Neural crest cell (in vitro differentiated cells): ENCODE results near the gene MMP24. TPM values are rescaled to one million over a fixed set of nuclear protein-coding genes. Genes with fewer than 3 reads are reported as not detected.

ENCODE experiments used
- DNase-seq: peaks from one replicate; pipeline ENCODE4 v3.0.0; 2021; ENCODE audit warnings: low read depth, mixed read lengths, low spot score
- H3K27ac Mint-ChIP-seq: one replicate; pipeline ENCODE4 v1.8.0; 2021; ENCODE audit warnings: mild to moderate bottlenecking, mixed read lengths; ENCODE audit not compliant: unreplicated experiment
- H3K27me3 Mint-ChIP-seq: 2 replicates; pipeline ENCODE4 v1.8.0; 2021; ENCODE audit warnings: low read depth, mild to moderate bottlenecking, mixed read lengths
- H3K36me3 Mint-ChIP-seq: 2 replicates; pipeline ENCODE4 v1.8.0; 2021; ENCODE audit warnings: low read depth, mild to moderate bottlenecking, mixed read lengths
- H3K4me1 Mint-ChIP-seq: 2 replicates; pipeline ENCODE4 v1.8.0; 2021; ENCODE audit warnings: mixed read lengths
- H3K4me3 Mint-ChIP-seq: one replicate; pipeline ENCODE4 v1.8.0; 2021; ENCODE audit warnings: mild to moderate bottlenecking, mixed read lengths
- H3K9me3 Mint-ChIP-seq: 2 replicates; pipeline ENCODE4 v1.8.0; 2021; ENCODE audit warnings: mixed read lengths
- total RNA-seq: library from RNA; stranded (reverse); gene quantifications from 2 replicates; pipeline ENCODE4 v1.2.1, GENCODE V29; 2021
- TF ChIP-seq, protein P1 (sequence below): fragments of 200-600 bp; sonication (generic); conservative IDR thresholded peaks from 2 replicates; pipeline ENCODE4 v1.5.0; 2021; ENCODE audit warnings: antibody characterized with exemption, mild to moderate bottlenecking

MMP24 gene
- total RNA-seq, 1 donor from 2014 or later: 2.9 TPM

DNA sequence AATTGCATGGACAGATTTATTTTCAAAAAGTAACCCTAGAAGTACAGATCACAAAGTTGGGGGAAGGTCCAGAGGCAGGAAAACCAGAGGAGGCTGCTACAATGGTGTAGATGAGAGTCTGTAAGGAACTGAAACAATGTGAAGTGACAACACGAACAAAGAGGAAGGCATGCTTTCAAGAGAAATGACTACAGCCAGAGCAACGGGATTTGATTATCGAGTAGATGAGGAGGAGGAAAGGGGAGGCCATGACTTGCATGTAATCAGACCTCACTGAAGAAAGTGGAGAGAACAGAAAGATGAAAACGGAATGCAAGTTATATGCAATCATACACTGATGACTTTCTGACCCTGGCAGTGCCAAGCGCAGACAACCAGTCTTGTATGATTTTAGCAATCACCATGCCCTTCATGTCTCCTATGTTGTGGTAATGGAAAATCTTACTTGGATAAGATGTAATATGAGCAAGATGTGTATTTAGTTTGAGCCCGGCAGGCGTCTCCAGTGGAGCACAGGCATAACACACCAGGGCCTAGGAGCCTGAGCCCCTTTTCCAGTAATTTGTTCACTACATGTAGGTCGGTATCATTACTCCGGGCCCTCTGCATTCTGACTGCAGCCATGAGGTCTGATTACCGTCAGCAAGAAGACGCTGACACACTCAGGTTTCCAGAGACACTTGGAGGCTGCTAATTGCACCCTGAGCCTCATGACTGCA lies 99.7 kb downstream of the MMP24 start:
- DNase-seq: no peak
- Mint-ChIP-seq H3K27ac (peak overlapping the region; percentile 94), H3K4me1 (peaks cover 27% of the 10 kb centered on the region), H3K27me3 (no peaks in the 10 kb centered on the region), H3K9me3 (no peaks in the 10 kb centered on the region), H3K4me3 (peak overlapping the region; percentile 21), H3K36me3 (peaks cover 3% of the 10 kb centered on the region)
- TF ChIP-seq, protein P1, sequence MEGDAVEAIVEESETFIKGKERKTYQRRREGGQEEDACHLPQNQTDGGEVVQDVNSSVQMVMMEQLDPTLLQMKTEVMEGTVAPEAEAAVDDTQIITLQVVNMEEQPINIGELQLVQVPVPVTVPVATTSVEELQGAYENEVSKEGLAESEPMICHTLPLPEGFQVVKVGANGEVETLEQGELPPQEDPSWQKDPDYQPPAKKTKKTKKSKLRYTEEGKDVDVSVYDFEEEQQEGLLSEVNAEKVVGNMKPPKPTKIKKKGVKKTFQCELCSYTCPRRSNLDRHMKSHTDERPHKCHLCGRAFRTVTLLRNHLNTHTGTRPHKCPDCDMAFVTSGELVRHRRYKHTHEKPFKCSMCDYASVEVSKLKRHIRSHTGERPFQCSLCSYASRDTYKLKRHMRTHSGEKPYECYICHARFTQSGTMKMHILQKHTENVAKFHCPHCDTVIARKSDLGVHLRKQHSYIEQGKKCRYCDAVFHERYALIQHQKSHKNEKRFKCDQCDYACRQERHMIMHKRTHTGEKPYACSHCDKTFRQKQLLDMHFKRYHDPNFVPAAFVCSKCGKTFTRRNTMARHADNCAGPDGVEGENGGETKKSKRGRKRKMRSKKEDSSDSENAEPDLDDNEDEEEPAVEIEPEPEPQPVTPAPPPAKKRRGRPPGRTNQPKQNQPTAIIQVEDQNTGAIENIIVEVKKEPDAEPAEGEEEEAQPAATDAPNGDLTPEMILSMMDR: no peak

Other genes with a start within 250 kb of the MMP24 start
- 94.0 and 96.2 TPM in 2 replicates for gene TRPC4AP, start 133.9 kb upstream of the MMP24 start, total RNA-seq
- 16.9 and 17.9 TPM in 2 replicates for gene EDEM2, start 79.4 kb upstream of the MMP24 start, total RNA-seq
- gene PROCR, start 54.6 kb upstream of the MMP24 start, total RNA-seq: not detected in 2 replicates
- gene MMP24OS, start 51.4 kb downstream of the MMP24 start, total RNA-seq: 34.0 and 37.8 TPM in 2 replicates
- 112 and 116 TPM in 2 replicates for gene EIF6, start 58.1 kb downstream of the MMP24 start, total RNA-seq
- not detected in 2 replicates for gene FAM83C, start 65.7 kb downstream of the MMP24 start, total RNA-seq
- 58.4 and 67.0 TPM in 2 replicates for gene UQCC1, start 185.3 kb downstream of the MMP24 start, total RNA-seq
- gene GDF5, start 211.5 kb downstream of the MMP24 start, total RNA-seq: 0.14 TPM in 1 of 2 replicates, not detected in the other
- 64.5 and 67.7 TPM in 2 replicates for gene CEP250, start 228.9 kb downstream of the MMP24 start, total RNA-seq